ENCODE measurements around the gene ANGPTL4. TPM values are rescaled to one million over a fixed set of nuclear protein-coding genes. Genes with fewer than 3 reads are reported as not detected.
"Not testable (repeated sequence)": the region's sequence is repeated elsewhere in the genome, so short reads cannot be mapped to it uniquely, and the experiment has no call there.

The ANGPTL4 gene
- total and polyA plus RNA-seq, 4 experiments from 2014 or later, result not detected

- no peak overlapping the region for H3K27ac Mint-ChIP-seq
- intact Hi-C loops (cut with micrococcal nuclease), result no loop called here
- no peak overlapping the region for H3K4me3 ChIP-seq (ENCODE audit: low read length in 2 of 2)
Observed at GRCh38 chr19:8401981-8402411, 38.0 kb downstream of the ANGPTL4 start.

DNA sequence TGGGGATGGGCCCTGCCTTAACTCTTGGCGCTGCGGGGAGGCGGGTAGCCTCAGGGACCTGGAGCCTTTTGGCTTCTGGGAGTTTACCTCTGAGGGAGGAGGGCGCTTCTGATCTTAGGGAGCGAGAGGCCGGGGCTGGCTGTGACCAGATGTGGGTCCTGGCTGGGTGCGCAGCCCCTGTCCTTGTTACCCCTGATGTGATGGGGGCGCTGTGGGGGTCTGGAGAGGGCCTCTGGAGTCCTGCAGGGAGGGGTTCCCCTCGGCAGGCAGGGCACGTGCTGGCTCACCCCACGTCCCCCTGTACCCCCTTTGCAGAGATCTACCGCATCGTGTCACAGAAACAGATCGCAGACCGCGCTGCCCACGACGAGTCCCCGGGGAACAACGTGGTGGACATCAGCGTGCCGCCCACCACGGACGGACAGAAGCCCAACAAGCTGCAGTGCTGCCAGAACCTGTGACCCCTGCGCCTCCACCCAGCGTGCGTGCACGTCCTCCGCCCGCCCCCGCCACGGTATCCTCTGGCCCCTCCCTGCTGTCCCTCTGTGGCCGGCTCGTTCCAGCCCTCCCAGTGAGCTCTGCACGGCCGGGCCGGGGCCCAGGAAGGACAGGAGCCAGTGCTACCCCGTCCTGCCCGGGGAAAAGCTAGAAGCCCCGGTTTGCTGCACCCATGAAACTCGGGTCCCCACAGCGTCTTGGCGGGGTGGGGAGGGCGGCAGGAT is 39.3 kb downstream of the ANGPTL4 start:
- Mint-ChIP-seq H3K27ac (no peak overlapping the region), H3K27me3 (no peaks in the 10 kb centered on the region), H3K9me3 (no peaks in the 10 kb centered on the region), H3K36me3 (peaks cover 11 to 29% of the 10 kb centered on the region in 2 donors), H3K4me3 (no peak overlapping the region), H3K4me1 (no peaks in the 10 kb centered on the region)
- H3K4me3 ChIP-seq (ENCODE audit: low read length in 2 of 2), result no peak overlapping the region
- intact Hi-C loops (cut with micrococcal nuclease), result no loop called here
- CTCF ChIA-PET (ENCODE audit: partially characterized antibody), result interaction anchor here (0.9 kb wide), 1 partner anchor 11 kb away, joined by 3 read pairs; no protein-coding TSS in a partner anchor
- POLR2A ChIA-PET (ENCODE audit: partially characterized antibody), result no interaction called here
- no peak overlapping the region for H3K27ac ChIP-seq (ENCODE audit: low read depth, low read length)
- H3K4me1 ChIP-seq (ENCODE audit: insufficient read depth, low read length), result no peaks in the 10 kb centered on the region
- H3K9me3 ChIP-seq (ENCODE audit: control insufficient read depth in 1 of 2, low read length in 2 of 2), result no peaks in the 10 kb centered on the region
- H3K36me3 ChIP-seq (ENCODE audit: insufficient read depth, low read length), result peaks cover 29% of the 10 kb centered on the region
- no peak for DNase-seq
- H3K27me3 ChIP-seq (ENCODE audit: insufficient read depth, low read length), result no peaks in the 10 kb centered on the region

More at GRCh38 chr19:8401981-8402411, 38.0 kb downstream of the ANGPTL4 start:
- no peak overlapping the region for H3K27ac ChIP-seq (ENCODE audit: low read depth, low read length)
- POLR2A ChIA-PET (ENCODE audit: partially characterized antibody), result no interaction called here
- H3K36me3 ChIP-seq (ENCODE audit: insufficient read depth, low read length), result peaks cover 29% of the 10 kb centered on the region
- Mint-ChIP-seq H3K9me3 (no peaks in the 10 kb centered on the region), H3K4me1 (peaks cover 5 to 6% (median 5%) of the 10 kb centered on the region in 4 donors), H3K36me3 (peaks cover 11 to 32% of the 10 kb centered on the region in 2 donors), H3K27me3 (no peaks in the 10 kb centered on the region), H3K4me3 (no peak overlapping the region)
- peaks cover 9% of the 10 kb centered on the region for H3K4me1 ChIP-seq (ENCODE audit: insufficient read depth, low read length)
- DNase-seq, result no peak
- CTCF ChIA-PET (ENCODE audit: partially characterized antibody), result no interaction called here
- no peaks in the 10 kb centered on the region for H3K27me3 ChIP-seq (ENCODE audit: insufficient read depth, low read length)
- no peaks in the 10 kb centered on the region for H3K9me3 ChIP-seq (ENCODE audit: control insufficient read depth in 1 of 2, low read length in 2 of 2)

DNA sequence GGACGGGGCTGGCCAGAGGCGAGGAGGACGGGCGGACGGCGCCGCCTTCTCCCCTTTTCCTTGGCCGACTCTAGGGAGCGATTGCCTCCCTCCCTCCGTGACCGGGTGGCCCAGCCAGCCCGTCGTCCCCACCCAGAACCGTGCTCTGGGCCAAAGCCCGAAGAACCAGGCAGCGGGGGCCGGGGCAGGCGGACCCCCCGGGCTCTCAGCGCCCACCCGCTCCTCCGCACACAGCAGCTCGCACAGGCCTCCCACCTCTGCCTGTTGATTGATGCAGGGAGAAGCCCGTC is 39.8 kb downstream of the ANGPTL4 start:
- H3K36me3 ChIP-seq (ENCODE audit: insufficient read depth, low read length), result peaks cover 29% of the 10 kb centered on the region
- Mint-ChIP-seq H3K4me1 (no peaks in the 10 kb centered on the region), H3K4me3 (no peak overlapping the region), H3K36me3 (peaks cover 11 to 29% of the 10 kb centered on the region in 2 donors), H3K9me3 (no peaks in the 10 kb centered on the region), H3K27ac (no peak overlapping the region), H3K27me3 (no peaks in the 10 kb centered on the region)
- no peak for DNase-seq
- no peaks in the 10 kb centered on the region for H3K27me3 ChIP-seq (ENCODE audit: insufficient read depth, low read length)
- POLR2A ChIA-PET (ENCODE audit: partially characterized antibody), result no interaction called here
- CTCF ChIA-PET (ENCODE audit: partially characterized antibody), result interaction anchor here (0.9 kb wide), 1 partner anchor 10 kb away, joined by 3 read pairs; no protein-coding TSS in a partner anchor
- intact Hi-C loops (cut with micrococcal nuclease), result no loop called here
- no peaks in the 10 kb centered on the region for H3K4me1 ChIP-seq (ENCODE audit: insufficient read depth, low read length)
- H3K4me3 ChIP-seq (ENCODE audit: low read length in 2 of 2), result no peak overlapping the region
- no peak overlapping the region for H3K27ac ChIP-seq (ENCODE audit: low read depth, low read length)
- no peaks in the 10 kb centered on the region for H3K9me3 ChIP-seq (ENCODE audit: control insufficient read depth in 1 of 2, low read length in 2 of 2)

DNA sequence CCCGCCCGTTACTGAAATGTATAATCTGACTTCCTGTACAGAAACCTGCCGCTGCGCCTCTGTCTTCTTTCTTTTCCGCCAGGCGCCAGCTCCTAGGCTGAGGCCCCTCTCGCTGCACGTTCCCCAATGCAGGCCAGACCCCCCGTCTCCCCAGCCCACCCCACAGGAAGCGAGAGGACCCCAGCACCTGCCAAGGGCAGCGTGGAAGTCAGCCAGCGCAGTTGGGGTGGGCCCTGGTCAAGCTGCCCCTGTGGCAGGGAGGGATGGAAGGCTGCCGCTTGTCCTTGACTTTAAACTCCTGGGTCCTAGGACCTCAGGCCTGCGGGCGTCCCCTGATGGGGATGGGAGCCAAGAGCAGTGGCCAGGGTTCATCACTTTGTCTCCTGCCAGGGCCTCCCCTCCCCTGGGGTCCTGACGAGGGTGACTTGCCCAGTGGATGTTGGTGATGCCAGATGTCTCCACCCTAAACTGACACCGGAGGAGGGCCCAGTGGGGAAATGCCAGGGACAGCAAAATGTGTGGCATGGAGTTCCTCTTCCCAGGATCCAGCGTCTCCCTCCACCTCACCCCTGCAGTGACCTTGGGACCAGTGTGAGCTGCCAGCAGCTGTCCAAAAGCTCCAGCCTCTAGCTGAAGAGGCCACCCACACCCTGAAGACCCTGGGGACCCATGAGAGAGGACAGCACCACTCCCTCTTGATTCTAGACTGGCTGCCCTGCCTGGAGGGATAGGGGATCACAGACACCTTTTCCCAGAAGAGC is 40.6 kb downstream of the ANGPTL4 start:
- H3K27ac Mint-ChIP-seq, result peak overlapping the region in 2 of 7 donors; percentile 27 to 63
- POLR2A ChIA-PET (ENCODE audit: partially characterized antibody), result no interaction called here
- H3K36me3 Mint-ChIP-seq, result peaks cover 11 to 27% of the 10 kb centered on the region in 2 donors
- CTCF ChIA-PET (ENCODE audit: partially characterized antibody), result interaction anchor here (0.6 to 0.9 kb wide), 2 partner anchors 10 to 234 kb away, joined by 3 to 6 read pairs; no protein-coding TSS in a partner anchor
- intact Hi-C loops (cut with micrococcal nuclease), result no loop called here
- no peak for DNase-seq
- Histone ChIP-seq H3K9me3 (ENCODE audit: control insufficient read depth in 1 of 2, low read length in 2 of 2) (no peaks in the 10 kb centered on the region), H3K27me3 (ENCODE audit: insufficient read depth, low read length) (no peaks in the 10 kb centered on the region), H3K4me3 (ENCODE audit: low read length in 2 of 2) (no peak overlapping the region), H3K27ac (ENCODE audit: low read depth, low read length) (no peak overlapping the region), H3K36me3 (ENCODE audit: insufficient read depth, low read length) (peaks cover 26% of the 10 kb centered on the region), H3K4me1 (ENCODE audit: insufficient read depth, low read length) (no peaks in the 10 kb centered on the region)
- no peaks in the 10 kb centered on the region for H3K27me3 Mint-ChIP-seq
- H3K9me3 Mint-ChIP-seq, result no peaks in the 10 kb centered on the region
- H3K4me1 Mint-ChIP-seq, result no peaks in the 10 kb centered on the region
- no peak overlapping the region for H3K4me3 Mint-ChIP-seq

DNA sequence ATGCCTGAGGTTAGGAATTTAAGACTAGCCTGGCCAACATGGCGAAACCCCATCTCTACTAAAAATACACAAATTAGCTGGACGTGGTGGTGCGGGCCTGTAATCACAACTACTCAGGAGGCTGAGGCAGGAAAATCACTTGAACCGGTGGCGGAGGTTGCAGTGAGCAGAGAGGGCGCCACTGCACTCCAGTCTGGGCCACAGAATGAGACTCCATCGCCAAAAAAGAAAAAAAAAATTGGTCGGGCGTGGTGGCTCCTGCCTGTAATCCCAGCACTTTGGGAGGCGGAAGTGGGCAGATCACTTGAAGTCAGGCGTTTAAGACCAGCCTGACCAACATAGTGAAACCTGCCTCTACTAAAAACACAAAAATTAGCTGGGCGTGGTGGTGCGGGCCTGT is 46.8 kb downstream of the ANGPTL4 start:
- peaks cover 8 to 15% (median 10%) of the 10 kb centered on the region in 4 donors for H3K4me1 Mint-ChIP-seq
- H3K4me3 ChIP-seq (ENCODE audit: low read length in 2 of 2); H3K9me3 Mint-ChIP-seq; H3K27me3 ChIP-seq (ENCODE audit: insufficient read depth, low read length); H3K9me3 ChIP-seq (ENCODE audit: control insufficient read depth in 1 of 2, low read length in 2 of 2); H3K27me3 Mint-ChIP-seq; DNase-seq; H3K36me3 ChIP-seq (ENCODE audit: insufficient read depth, low read length); H3K4me3 Mint-ChIP-seq; H3K27ac ChIP-seq (ENCODE audit: low read depth, low read length); H3K36me3 Mint-ChIP-seq; H3K27ac Mint-ChIP-seq; intact Hi-C loops (cut with micrococcal nuclease): not testable (repeated sequence)
- ChIA-PET POLR2A (ENCODE audit: partially characterized antibody) (interaction anchor here (0.7 kb wide), 1 partner anchor 183 kb away, joined by 3 read pairs; no protein-coding TSS in a partner anchor), CTCF (ENCODE audit: partially characterized antibody) (interaction anchor here (0.8 to 7.3 kb wide), 3 partner anchors 51 to 231 kb away, joined by 3 to 93 read pairs (median 3); partner anchors contain the start of gene MYO1F)
- peaks cover 19% of the 10 kb centered on the region for H3K4me1 ChIP-seq (ENCODE audit: insufficient read depth, low read length)

DNA sequence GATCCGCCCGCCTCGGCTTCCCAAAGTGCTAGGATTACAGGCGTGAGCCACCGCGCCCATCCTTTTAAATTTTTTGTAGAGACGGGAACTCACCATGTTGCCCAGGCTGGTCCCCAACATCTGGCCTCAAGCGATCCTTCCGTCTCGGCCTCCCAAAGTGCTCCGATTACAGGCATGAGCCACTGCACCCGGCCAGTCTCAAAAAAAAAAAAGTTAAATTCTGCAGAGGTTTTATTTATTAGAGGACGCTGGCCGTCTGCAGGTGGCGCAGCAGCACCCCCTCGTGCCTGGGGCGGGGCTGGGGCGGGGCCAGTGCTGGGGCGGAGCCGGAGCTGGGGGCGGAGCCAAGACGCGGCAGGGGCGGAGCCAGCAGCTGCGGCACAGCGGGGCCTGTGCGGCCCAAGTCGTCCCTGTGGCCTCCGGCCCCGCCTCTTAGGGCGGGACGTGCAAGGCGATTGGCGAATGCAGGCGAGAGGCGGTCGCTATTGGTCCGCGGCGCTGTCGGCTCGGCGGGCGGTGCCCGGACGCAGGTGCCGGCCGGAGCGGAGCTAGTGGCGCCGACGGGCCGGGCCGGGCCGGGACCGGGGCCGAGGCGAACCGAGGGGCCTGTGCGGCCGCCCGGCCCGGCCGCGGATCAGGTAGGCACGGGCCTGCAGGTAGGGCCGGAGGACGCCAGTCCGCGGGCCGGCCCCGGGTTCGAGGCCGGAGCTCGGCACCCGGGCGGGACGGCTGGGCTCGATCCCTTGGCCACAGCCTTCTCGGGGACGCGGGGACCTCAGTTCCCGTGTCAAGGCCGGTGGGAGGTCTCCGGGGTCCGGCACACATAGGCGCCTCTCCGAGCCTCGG is 49.1 kb downstream of the ANGPTL4 start, which contains the start of gene MARCHF2:
MARCHF2 (plus strand) TSS at position 523 of the 846 bp plus-strand sequence. CDS start 8,536 bp downstream, outside the sequence.
- H3K4me1 ChIP-seq (ENCODE audit: insufficient read depth, low read length), result peaks cover 19% of the 10 kb centered on the region
- peak within 1 kb of the TSS; percentile 54 to 83 (median 78) for H3K4me3 Mint-ChIP-seq
- H3K9me3 ChIP-seq (ENCODE audit: control insufficient read depth in 1 of 2, low read length in 2 of 2), result no peaks in the 10 kb centered on the region
- H3K4me3 ChIP-seq (ENCODE audit: low read length in 2 of 2), result peak within 1 kb of the TSS; percentile 36 to 60
- peaks cover 8 to 15% (median 10%) of the 10 kb centered on the region in 4 donors for H3K4me1 Mint-ChIP-seq
- ChIA-PET POLR2A (ENCODE audit: partially characterized antibody) (interaction anchor here (0.8 to 4.2 kb wide), 13 partner anchors 22 to 228 kb away, joined by 3 to 52 read pairs (median 7); partner anchors contain the start of genes HNRNPM, MYO1F, RAB11B and ZNF414), CTCF (ENCODE audit: partially characterized antibody) (interaction anchor here (0.6 to 7.3 kb wide), 26 partner anchors 11 to 1893 kb away, joined by 3 to 93 read pairs (median 6); partner anchors contain the start of genes HNRNPM, MYO1F, RAB11B and TIMM44)
- H3K36me3 ChIP-seq (ENCODE audit: insufficient read depth, low read length), result no peaks in the 10 kb centered on the region
- intact Hi-C loops (cut with micrococcal nuclease), result loop anchor here (1.0 to 2.0 kb wide), 4 partner anchors 23 to 167 kb away; partner anchors contain the start of genes HNRNPM and RAB11B
- no peaks in the 10 kb centered on the region for H3K27me3 Mint-ChIP-seq
- H3K36me3 Mint-ChIP-seq, result no peaks in the 10 kb centered on the region
- H3K27ac ChIP-seq (ENCODE audit: low read depth, low read length), result peak within 1 kb of the TSS; percentile 55
- H3K27me3 ChIP-seq (ENCODE audit: insufficient read depth, low read length), result no peaks in the 10 kb centered on the region
- DNase-seq, result peak; percentile 93 to 96 (median 95)
- no peaks in the 10 kb centered on the region for H3K9me3 Mint-ChIP-seq
- peak within 1 kb of the TSS in 5 of 7 donors; percentile 37 to 82 (median 53) for H3K27ac Mint-ChIP-seq
